Subcutaneous abdominal adipose tissue (tissue), 5 donors: ENCODE measurements around the gene LILRA1.
"Not testable (repeated sequence)": the region's sequence is repeated elsewhere in the genome, so short reads cannot be mapped to it uniquely, and the experiment has no call there.

ENCODE experiments used
- H3K27ac ChIP-seq: one replicate; pipeline ENCODE4 v1.7.0; 2013; ENCODE audit warnings: low read depth, mild to moderate bottlenecking, inconsistent platforms, low read length, moderate library complexity
- H3K27me3 ChIP-seq, 5 donors: one replicate each; pipeline ENCODE4 v1.7.0; 2013; ENCODE audit warnings: low read length in 5 of 5, inconsistent platforms in 1 of 5; ENCODE audit not compliant: control insufficient read depth in 5 of 5, insufficient read depth in 4 of 5
- H3K36me3 ChIP-seq, 5 donors: one replicate each; pipeline ENCODE4 v1.7.0; 2013; ENCODE audit warnings: low read length in 5 of 5; ENCODE audit not compliant: control insufficient read depth in 5 of 5, insufficient read depth in 5 of 5
- H3K4me1 ChIP-seq, 5 donors: one replicate each; pipeline ENCODE4 v1.7.0; 2013; ENCODE audit warnings: low read length in 5 of 5, mild to moderate bottlenecking in 3 of 5, moderate library complexity in 1 of 5; ENCODE audit not compliant: control insufficient read depth in 5 of 5, insufficient read depth in 5 of 5
- H3K4me3 ChIP-seq, 5 donors: one replicate each; pipeline ENCODE4 v1.7.0; 2013; ENCODE audit warnings: low read length in 5 of 5, low read depth in 1 of 5
- H3K9ac ChIP-seq, 5 donors: one replicate each; pipeline ENCODE4 v1.7.0; 2013; ENCODE audit warnings: low read length in 5 of 5, mild to moderate bottlenecking in 4 of 5, moderate library complexity in 3 of 5
- H3K9me3 ChIP-seq, 5 donors: one replicate each; pipeline ENCODE4 v1.7.0; 2013; ENCODE audit warnings: low read length in 5 of 5; ENCODE audit not compliant: control insufficient read depth in 5 of 5
- donor health status: healthy.
- donor health status: healthy.
- donor health status: healthy.
- donor health status: healthy.
- donor health status: healthy.

Gene LILRA1

GRCh38 chr19:54560881-54561385 is 32.5 kb upstream of the LILRA1 start:
- H3K27ac ChIP-seq = no peak overlapping the region
- H3K36me3 ChIP-seq = no peaks in the 10 kb centered on the region
- H3K4me3 ChIP-seq = no peak overlapping the region
- H3K4me1 ChIP-seq = no peaks in the 10 kb centered on the region
- H3K9ac ChIP-seq = no peak overlapping the region
- no peaks in the 10 kb centered on the region for H3K27me3 ChIP-seq
- H3K9me3 ChIP-seq = no peaks in the 10 kb centered on the region

- H3K27ac ChIP-seq = no peak overlapping the region
- H3K36me3 ChIP-seq = no peaks in the 10 kb centered on the region
- H3K9me3 ChIP-seq = no peaks in the 10 kb centered on the region
- no peaks in the 10 kb centered on the region for H3K4me1 ChIP-seq
- H3K4me3 ChIP-seq = no peak overlapping the region
- H3K9ac ChIP-seq = no peak overlapping the region
- H3K27me3 ChIP-seq = no peaks in the 10 kb centered on the region
Observed at GRCh38 chr19:54561840-54562239, 31.6 kb upstream of the LILRA1 start.

- H3K9ac ChIP-seq, H3K36me3 ChIP-seq, H3K27me3 ChIP-seq, H3K27ac ChIP-seq, H3K9me3 ChIP-seq, H3K4me3 ChIP-seq, H3K4me1 ChIP-seq: not testable (repeated sequence)
Observed at GRCh38 chr19:54563206-54563605, 30.2 kb upstream of the LILRA1 start.

GRCh38 chr19:54570316-54570715 is 23.1 kb upstream of the LILRA1 start:
- Histone ChIP-seq H3K9me3 (no peaks in the 10 kb centered on the region), H3K36me3 (no peaks in the 10 kb centered on the region), H3K4me3 (no peak overlapping the region), H3K9ac (no peak overlapping the region), H3K27me3 (peaks cover 0 to 13% (median 3%) of the 10 kb centered on the region in 5 donors), H3K4me1 (peaks cover 0 to 25% (median 2%) of the 10 kb centered on the region in 5 donors), H3K27ac (no peak overlapping the region)

GRCh38 chr19:54571715-54572615 is 21.5 kb upstream of the LILRA1 start:
- not testable (repeated sequence) for H3K9ac ChIP-seq, H3K9me3 ChIP-seq, H3K27ac ChIP-seq, H3K36me3 ChIP-seq, H3K4me3 ChIP-seq
- H3K27me3 ChIP-seq = peaks cover 0 to 15% (median 5%) of the 10 kb centered on the region in 5 donors
- H3K4me1 ChIP-seq = peaks cover 0 to 27% (median 2%) of the 10 kb centered on the region in 5 donors

GRCh38 chr19:54572696-54573311 is 20.6 kb upstream of the LILRA1 start:
- Histone ChIP-seq H3K9me3 (no peaks in the 10 kb centered on the region), H3K27me3 (peaks cover 0 to 15% (median 5%) of the 10 kb centered on the region in 5 donors), H3K36me3 (peaks cover 0 to 4% (median 0%) of the 10 kb centered on the region in 5 donors), H3K27ac (no peak overlapping the region), H3K4me1 (peaks cover 0 to 27% (median 2%) of the 10 kb centered on the region in 5 donors), H3K4me3 (peak overlapping the region in 2 of 5 donors; percentile 46 to 50), H3K9ac (no peak overlapping the region)

GRCh38 chr19:54573330-54573872 is 20.0 kb upstream of the LILRA1 start, which contains the start of gene LILRA2:
Gene LILRA2 (plus strand): TSS chr19:54573790. CDS start chr19:54573879, 89 bp downstream.
- no peak within 1 kb of the TSS for H3K9ac ChIP-seq
- peak within 1 kb of the TSS in 2 of 5 donors; percentile 46 to 50 for H3K4me3 ChIP-seq
- H3K27me3 ChIP-seq = peaks cover 0 to 15% (median 5%) of the 10 kb centered on the region in 5 donors
- peaks cover 0 to 4% (median 0%) of the 10 kb centered on the region in 5 donors for H3K36me3 ChIP-seq
- peaks cover 0 to 27% (median 2%) of the 10 kb centered on the region in 5 donors for H3K4me1 ChIP-seq
- no peaks in the 10 kb centered on the region for H3K9me3 ChIP-seq
- H3K27ac ChIP-seq = no peak within 1 kb of the TSS

- Histone ChIP-seq H3K4me1 (peaks cover 0 to 27% (median 2%) of the 10 kb centered on the region in 5 donors), H3K9ac (no peak overlapping the region), H3K9me3 (no peaks in the 10 kb centered on the region), H3K4me3 (peak overlapping the region in 1 of 5 donors; percentile 46), H3K27me3 (peaks cover 0 to 15% (median 5%) of the 10 kb centered on the region in 5 donors), H3K36me3 (peaks cover 0 to 4% (median 0%) of the 10 kb centered on the region in 5 donors), H3K27ac (no peak overlapping the region)
Observed at GRCh38 chr19:54574051-54574450, 19.4 kb upstream of the LILRA1 start.

- Histone ChIP-seq H3K36me3 (peaks cover 0 to 4% (median 0%) of the 10 kb centered on the region in 5 donors), H3K4me3 (peak overlapping the region in 1 of 5 donors; percentile 46), H3K9ac (no peak overlapping the region), H3K27me3 (peaks cover 0 to 15% (median 5%) of the 10 kb centered on the region in 5 donors), H3K9me3 (no peaks in the 10 kb centered on the region), H3K4me1 (peaks cover 0 to 27% (median 2%) of the 10 kb centered on the region in 5 donors), H3K27ac (no peak overlapping the region)
Observed at GRCh38 chr19:54574527-54575056, 18.8 kb upstream of the LILRA1 start.
